HG03045 (cell line): ENCODE data around the gene GATA3.

Experiments
- ATAC-seq: cut with Tn5 transposase; IDR thresholded peaks from one replicate; pipeline ENCODE4 v1.9.1; 2021; ENCODE audit warnings: mild to moderate bottlenecking, moderate library complexity; ENCODE audit not compliant: unreplicated experiment

Gene GATA3

DNA sequence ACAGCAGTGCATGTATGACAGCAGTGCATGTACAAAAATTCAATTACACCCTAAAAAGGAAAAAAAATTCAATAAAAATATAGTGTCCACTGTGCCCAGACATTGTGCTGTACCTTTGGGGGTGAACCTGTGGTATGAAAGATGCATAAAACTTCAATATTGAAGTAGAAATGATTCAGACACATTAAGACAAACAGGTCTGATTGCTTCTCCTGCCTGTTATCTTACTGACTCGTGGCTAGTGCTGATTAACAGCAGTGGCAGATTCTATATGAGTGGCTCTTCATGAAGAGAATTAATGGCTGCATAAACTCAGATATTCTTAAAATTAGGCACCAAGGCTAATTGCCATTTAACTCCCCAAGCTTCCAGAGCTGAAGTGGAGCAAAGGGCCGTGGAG lies 37.9 kb downstream of the GATA3 start:
- no peak for ATAC-seq

GRCh38 chr10:8095959-8096358 lies 41.5 kb downstream of the GATA3 start:
- ATAC-seq, result no peak

- ATAC-seq, result no peak
Measured at GRCh38 chr10:8096931-8097330, 42.4 kb downstream of the GATA3 start.

DNA sequence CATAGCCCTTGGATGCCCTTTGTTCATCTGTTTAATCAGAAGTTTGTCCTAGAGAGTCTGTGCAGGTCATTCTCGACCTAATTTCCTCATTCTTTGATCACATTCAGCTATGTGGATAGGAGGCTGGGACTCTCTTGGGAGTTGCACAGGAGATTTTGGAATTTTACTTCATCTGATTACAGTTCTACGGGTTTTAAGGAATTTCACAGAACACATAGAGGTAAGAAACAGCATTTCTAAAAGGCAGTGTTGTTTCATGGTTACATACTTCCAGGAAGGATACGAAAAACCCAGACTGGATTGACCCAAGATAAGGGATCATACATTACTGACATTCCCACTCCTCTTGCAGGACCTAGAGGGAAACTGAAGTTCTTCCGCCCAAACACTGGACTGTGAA lies 45.9 kb downstream of the GATA3 start:
- no peak for ATAC-seq

DNA sequence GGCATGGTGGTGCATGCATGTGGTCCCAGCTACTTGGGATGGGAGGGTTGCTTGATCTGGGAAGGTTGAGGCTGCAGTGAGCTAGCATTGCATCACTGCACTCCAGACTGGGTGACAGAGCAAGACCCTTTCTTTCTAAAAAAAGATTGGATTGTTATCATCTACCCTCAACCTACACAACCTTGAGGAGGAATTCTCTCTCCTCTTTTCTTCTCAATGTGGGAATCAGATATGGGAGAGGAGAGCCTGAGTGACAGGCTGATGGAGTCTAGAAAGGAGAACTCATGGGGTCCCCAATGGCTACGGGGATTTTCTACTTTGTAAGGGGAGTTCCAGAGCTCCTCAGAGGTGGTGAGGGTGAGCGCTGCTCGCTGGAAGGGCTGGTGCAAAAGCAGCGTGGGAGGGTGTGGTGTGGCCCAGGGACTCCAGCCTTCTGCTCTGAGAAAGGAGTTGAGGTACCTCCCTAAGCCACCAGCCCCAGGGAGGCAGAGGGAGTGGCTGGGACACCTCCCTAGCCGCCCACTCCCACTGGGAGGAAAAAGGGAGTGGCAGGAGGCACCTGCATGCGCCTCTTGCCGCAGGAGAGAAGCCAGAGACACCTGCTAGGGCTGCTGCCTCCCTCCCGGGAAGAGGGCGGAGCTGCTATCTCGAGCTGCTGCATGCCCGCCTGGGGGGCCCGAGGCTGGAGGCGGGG lies 48.4 kb downstream of the GATA3 start:
- peak; percentile 76 for ATAC-seq

DNA sequence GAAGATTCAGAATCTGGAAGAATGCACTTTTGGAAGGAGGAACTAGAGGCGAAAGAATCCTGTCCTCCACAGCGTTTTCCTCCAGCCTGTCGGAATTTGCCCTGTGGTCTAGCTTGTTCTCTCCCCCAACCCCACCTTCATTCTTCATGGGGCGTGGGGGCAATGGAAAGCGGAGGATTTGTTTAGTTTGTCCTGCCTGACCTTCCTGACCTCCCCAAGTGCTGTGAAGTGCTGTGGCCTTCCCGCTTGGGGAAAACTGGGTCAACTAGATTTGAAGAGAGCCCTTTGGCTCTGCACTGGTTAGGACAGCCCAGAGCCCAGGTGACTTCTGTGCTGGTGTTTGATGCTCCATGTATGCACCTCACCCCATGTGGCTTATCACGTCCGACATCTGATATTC lies 49.1 kb downstream of the GATA3 start:
- no peak for ATAC-seq

- no peak for ATAC-seq
Measured at GRCh38 chr10:8104005-8104404, 49.5 kb downstream of the GATA3 start.

- ATAC-seq, result no peak
Measured at GRCh38 chr10:8104721-8105120, 50.2 kb downstream of the GATA3 start.

DNA sequence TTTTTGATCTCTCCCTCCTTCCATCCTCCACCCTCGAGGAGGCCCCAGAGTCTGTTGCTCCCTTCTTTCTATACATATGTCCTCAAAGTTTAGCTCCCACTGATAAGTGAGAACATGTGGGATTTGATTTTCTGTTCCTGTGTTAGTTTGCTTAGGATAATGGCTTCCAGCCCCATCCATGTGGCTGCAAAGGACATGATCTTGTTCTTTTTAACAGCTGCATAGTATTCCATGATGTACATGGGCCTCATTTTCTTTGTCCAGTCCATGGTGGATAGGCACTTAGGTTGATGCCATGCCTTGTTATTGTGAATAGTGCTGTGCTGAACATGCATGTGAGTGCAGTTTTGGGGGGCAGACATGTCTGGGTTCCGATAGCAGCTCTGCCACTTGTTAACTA lies 51.4 kb downstream of the GATA3 start:
- no peak for ATAC-seq

DNA sequence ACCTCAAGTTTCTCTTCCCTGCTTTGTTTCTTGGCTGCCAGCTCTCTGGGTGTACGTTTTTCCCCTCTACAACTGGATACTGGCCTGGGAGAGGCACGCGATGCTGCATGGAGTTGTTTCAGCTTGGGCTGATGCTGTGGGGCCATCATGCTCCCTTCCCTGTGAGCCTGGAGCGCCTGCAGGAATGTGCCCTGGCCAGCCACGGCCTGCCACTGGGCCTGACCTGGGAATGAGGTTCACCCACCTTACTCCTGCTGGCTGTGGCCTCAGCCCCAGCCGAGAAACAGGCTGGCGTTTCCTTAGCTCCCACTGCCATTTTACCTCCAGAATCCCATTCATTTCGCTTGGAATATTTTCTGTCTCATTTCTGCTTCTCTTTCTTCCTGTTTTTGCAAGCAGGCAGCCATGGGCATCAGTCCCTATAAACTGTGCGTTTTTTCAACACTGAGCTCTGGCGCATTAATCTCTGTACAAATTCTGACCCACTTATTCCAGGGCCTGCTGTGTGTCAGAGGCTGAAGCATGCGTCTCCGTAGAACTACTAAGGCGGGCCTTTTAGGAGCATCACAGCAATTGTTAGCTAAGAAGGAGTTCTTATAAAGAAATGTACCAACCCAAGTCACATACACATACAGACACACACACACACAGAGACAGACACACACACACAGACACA lies 57.9 kb downstream of the GATA3 start:
- ATAC-seq, result no peak

- ATAC-seq, result no peak
Measured at GRCh38 chr10:8112942-8113442, 58.5 kb downstream of the GATA3 start.

GRCh38 chr10:8113616-8114015 lies 59.1 kb downstream of the GATA3 start:
- ATAC-seq, result no peak

- ATAC-seq, result no peak
Measured at GRCh38 chr10:8114741-8115617, 60.5 kb downstream of the GATA3 start.

DNA sequence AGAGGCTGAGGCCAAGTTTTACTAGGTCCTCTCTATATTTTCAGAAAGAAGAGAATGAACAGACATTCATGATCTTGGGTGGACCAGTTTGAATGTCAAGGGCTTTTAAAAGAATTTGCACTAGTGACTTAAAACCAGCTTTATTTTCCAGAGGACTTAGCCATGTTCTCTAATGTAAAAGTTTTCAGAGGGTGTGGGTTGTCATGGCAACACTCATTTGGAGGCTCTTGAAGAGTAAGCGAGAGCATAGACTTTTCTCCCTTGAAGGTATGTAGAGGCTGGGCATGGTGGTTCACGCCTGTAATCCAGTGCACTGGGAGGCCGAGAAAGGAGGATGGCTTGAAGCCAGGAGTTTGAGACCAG lies 61.1 kb downstream of the GATA3 start:
- ATAC-seq, result no peak

GRCh38 chr10:8116474-8116873 lies 62.0 kb downstream of the GATA3 start:
- no peak for ATAC-seq

DNA sequence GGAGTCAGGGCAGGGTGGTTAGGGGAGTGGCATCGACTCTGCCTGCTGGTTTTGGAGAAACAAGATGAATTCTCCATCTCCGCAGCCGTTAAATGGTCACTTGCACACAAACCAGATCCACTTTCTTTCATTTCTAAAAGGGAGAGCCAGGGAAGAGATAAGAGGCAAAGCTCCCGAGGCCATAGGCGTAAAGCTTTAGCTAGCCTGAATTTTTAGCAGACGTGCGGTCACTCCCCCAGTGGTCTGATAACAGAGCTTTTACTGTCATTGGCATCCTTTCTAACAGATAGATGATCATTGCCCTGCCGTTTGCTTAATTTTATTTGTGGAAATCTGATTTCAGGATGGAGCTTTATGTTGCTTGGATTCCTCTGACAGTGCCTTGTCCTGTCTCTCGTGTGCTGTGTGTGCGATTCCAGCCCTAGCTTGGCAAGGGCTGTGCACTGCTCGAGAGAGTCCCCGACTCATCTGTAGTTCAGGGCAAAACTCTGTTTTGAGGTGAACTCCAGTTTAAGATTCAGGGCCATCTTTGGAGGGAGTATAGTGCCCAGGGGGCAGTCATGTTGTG lies 62.5 kb downstream of the GATA3 start:
- no peak for ATAC-seq

DNA sequence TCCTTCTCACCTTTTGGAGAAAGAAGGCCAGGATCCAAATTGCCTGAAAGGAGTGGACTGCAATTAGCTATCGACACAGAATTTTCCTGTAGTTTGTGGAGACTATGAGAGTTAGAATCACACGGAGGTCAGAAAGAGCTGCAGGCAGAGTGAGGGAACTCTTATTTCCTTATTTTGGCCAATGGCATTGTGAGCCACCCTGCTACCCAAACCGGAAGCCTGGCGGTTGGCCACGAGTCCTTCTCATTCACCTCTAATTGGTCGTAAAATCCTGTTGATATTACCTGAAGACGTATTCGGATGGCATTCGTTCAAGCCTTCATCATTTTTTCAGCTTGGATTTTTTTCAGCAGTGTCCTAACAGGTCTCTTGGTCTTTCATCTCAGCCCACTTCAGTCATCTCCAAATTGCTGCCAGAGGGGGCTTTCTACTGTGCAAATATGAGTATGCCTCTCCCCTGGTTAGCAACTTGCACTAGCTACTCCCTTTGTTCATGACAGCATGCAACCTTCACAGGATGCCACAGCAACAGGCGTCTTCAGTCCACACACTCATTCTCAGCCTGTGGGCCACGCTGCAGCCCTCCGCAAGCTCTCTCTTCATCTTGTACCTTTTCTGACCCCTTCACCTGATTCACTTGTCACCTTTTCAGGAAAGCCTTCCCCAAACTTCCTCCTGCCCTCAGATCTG lies 66.9 kb downstream of the GATA3 start:
- no peak for ATAC-seq

GRCh38 chr10:8122611-8123369 lies 68.3 kb downstream of the GATA3 start:
- ATAC-seq, result no peak

DNA sequence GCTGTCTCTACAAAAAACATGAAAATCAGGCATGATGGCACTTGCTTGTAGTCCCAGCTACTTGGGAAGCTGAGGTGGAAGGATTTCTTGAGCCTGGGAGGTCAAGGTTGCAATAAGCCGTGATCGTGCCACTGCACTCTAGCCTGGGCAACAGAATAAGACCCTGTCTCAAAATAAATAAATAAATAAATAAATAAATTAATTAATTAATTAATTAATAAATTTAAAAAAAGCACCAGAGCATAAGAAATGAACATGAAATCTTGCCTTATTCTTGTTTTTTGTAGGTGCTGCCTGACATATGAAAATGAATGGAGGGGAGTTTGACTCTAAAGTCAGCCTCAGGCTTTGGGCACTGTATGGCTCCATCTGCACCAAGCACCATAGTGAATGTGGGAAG lies 69.9 kb downstream of the GATA3 start:
- no peak for ATAC-seq
